GM12875 (cell line): Measurements from ENCODE around the gene EVPL.
"Not testable (repeated sequence)": the region's sequence is repeated elsewhere in the genome, so short reads cannot be mapped to it uniquely, and the experiment has no call there.

Experiments used
- H3K4me3 ChIP-seq: one replicate; pipeline ENCODE4 v1.5.1; 2011; ENCODE audit warnings: low read depth, low read length, control low read depth
- CTCF ChIP-seq: IDR thresholded peaks from 2 replicates; pipeline ENCODE4 v1.5.1; 2011; ENCODE audit warnings: low read depth, mild to moderate bottlenecking, control low read depth, inconsistent platforms, low read length, moderate library complexity, borderline replicate concordance; ENCODE audit not compliant: insufficient read depth

The EVPL gene

GRCh38 chr17:76071531-76072147 is 44.5 kb upstream of the EVPL start:
- no peak for TF ChIP-seq CTCF

GRCh38 chr17:76065775-76066174 is 38.7 kb upstream of the EVPL start:
- TF ChIP-seq CTCF, result no peak
- no peak overlapping the region for H3K4me3 ChIP-seq

More at GRCh38 chr17:76071531-76072147, 44.5 kb upstream of the EVPL start:
- peak overlapping the region; percentile 71 for H3K4me3 ChIP-seq

- no peak for TF ChIP-seq CTCF
- H3K4me3 ChIP-seq, result no peak overlapping the region
These were observed 36.9 kb upstream of the EVPL start for GRCh38 chr17:76063875-76064546.

- not testable (repeated sequence) for H3K4me3 ChIP-seq
These were observed 31.2 kb upstream of the EVPL start for GRCh38 chr17:76058264-76058663.

GRCh38 chr17:76056882-76057281 is 29.8 kb upstream of the EVPL start:
- no peak for TF ChIP-seq CTCF
- no peak overlapping the region for H3K4me3 ChIP-seq

- TF ChIP-seq CTCF, result no peak
- H3K4me3 ChIP-seq, result no peak overlapping the region
These were observed 27.0 kb upstream of the EVPL start for GRCh38 chr17:76054112-76054476.

- no peak for TF ChIP-seq CTCF
- no peak overlapping the region for H3K4me3 ChIP-seq
These were observed 26.4 kb upstream of the EVPL start for GRCh38 chr17:76053246-76054111.
